Measurements from ENCODE around the gene THAP3.
"Not testable (repeated sequence)": the region's sequence is repeated elsewhere in the genome, so short reads cannot be mapped to it uniquely, and the experiment has no call there.

THAP3 gene

GRCh38 chr1:6634371-6635052 is 9.8 kb downstream of the THAP3 start:
- Histone ChIP-seq H3K4me3 (ENCODE audit: low read depth, low read length, poor library complexity, severe bottlenecking) (no peak overlapping the region), H3K4me2 (ENCODE audit: low read length) (peak overlapping the region; percentile 23; the same call in 1 of the 2 replicates), H3K9ac (ENCODE audit: low read length) (no peak overlapping the region; the same call in 1 of the 2 replicates), H3K9me3 (ENCODE audit: low read length) (no peaks in the 10 kb centered on the region), H4K20me1 (ENCODE audit: insufficient read depth, low read length) (no peaks in the 10 kb centered on the region), H3K4me1 (ENCODE audit: insufficient read depth, low read length, severe bottlenecking) (peaks cover 18% of the 10 kb centered on the region), H3K27me3 (ENCODE audit: insufficient read depth, low read length) (no peaks in the 10 kb centered on the region), H3K27ac (ENCODE audit: low read depth, low read length, poor library complexity, severe bottlenecking) (peak overlapping the region; percentile 93), H3F3A (ENCODE audit: insufficient read depth, low read length) (peaks cover 4% of the 10 kb centered on the region; the same call in 1 of the 2 replicates), H3K36me3 (ENCODE audit: insufficient read depth, low read length) (peaks cover 75% of the 10 kb centered on the region), H2AFZ (ENCODE audit: low read length) (no peak overlapping the region), H3K79me2 (ENCODE audit: insufficient read depth, low read length) (no peaks in the 10 kb centered on the region), H3K9me2 (ENCODE audit: low read depth, low read length) (no peaks in the 10 kb centered on the region)
- no peak for TF ChIP-seq EZH2 (IDR thresholded peaks at IDR 0.05; ENCODE audit: borderline replicate concordance, low read length)
- peak; percentile 77 for TF ChIP-seq CTCF (IDR thresholded peaks at IDR 0.05; ENCODE audit: low read length)

GRCh38 chr1:6635161-6635909 is 10.7 kb downstream of the THAP3 start:
- Histone ChIP-seq H3K9me3 (ENCODE audit: low read length) (no peaks in the 10 kb centered on the region), H3K4me1 (ENCODE audit: insufficient read depth, low read length, severe bottlenecking) (peaks cover 18% of the 10 kb centered on the region), H3K36me3 (ENCODE audit: insufficient read depth, low read length) (peaks cover 75% of the 10 kb centered on the region), H3K9me2 (ENCODE audit: low read depth, low read length) (no peaks in the 10 kb centered on the region), H3K27ac (ENCODE audit: low read depth, low read length, poor library complexity, severe bottlenecking) (no peak overlapping the region), H2AFZ (ENCODE audit: low read length) (no peak overlapping the region), H3K9ac (ENCODE audit: low read length) (no peak overlapping the region), H3F3A (ENCODE audit: insufficient read depth, low read length) (peaks cover 4% of the 10 kb centered on the region; the same call in 1 of the 2 replicates), H3K27me3 (ENCODE audit: insufficient read depth, low read length) (no peaks in the 10 kb centered on the region), H3K79me2 (ENCODE audit: insufficient read depth, low read length) (no peaks in the 10 kb centered on the region), H3K4me2 (ENCODE audit: low read length) (no peak overlapping the region), H4K20me1 (ENCODE audit: insufficient read depth, low read length) (no peaks in the 10 kb centered on the region), H3K4me3 (ENCODE audit: low read depth, low read length, poor library complexity, severe bottlenecking) (no peak overlapping the region)
- no peak for TF ChIP-seq CTCF (IDR thresholded peaks at IDR 0.05; ENCODE audit: low read length)
- TF ChIP-seq EZH2 (IDR thresholded peaks at IDR 0.05; ENCODE audit: borderline replicate concordance, low read length): no peak

- Histone ChIP-seq H3K27me3 (ENCODE audit: insufficient read depth, low read length) (no peaks in the 10 kb centered on the region), H2AFZ (ENCODE audit: low read length) (no peak overlapping the region), H3K27ac (ENCODE audit: low read depth, low read length, poor library complexity, severe bottlenecking) (peak overlapping the region; percentile 39), H3K4me1 (ENCODE audit: insufficient read depth, low read length, severe bottlenecking) (peaks cover 18% of the 10 kb centered on the region), H3F3A (ENCODE audit: insufficient read depth, low read length) (peaks cover 4% of the 10 kb centered on the region; the same call in 1 of the 2 replicates), H3K36me3 (ENCODE audit: insufficient read depth, low read length) (peaks cover 80% of the 10 kb centered on the region), H3K4me3 (ENCODE audit: low read depth, low read length, poor library complexity, severe bottlenecking) (no peak overlapping the region), H3K4me2 (ENCODE audit: low read length) (no peak overlapping the region), H3K9ac (ENCODE audit: low read length) (no peak overlapping the region), H4K20me1 (ENCODE audit: insufficient read depth, low read length) (no peaks in the 10 kb centered on the region), H3K79me2 (ENCODE audit: insufficient read depth, low read length) (no peaks in the 10 kb centered on the region), H3K9me2 (ENCODE audit: low read depth, low read length) (no peaks in the 10 kb centered on the region), H3K9me3 (ENCODE audit: low read length) (no peaks in the 10 kb centered on the region)
- TF ChIP-seq CTCF (IDR thresholded peaks at IDR 0.05; ENCODE audit: low read length) (no peak), EZH2 (IDR thresholded peaks at IDR 0.05; ENCODE audit: borderline replicate concordance, low read length) (no peak)
Observed at GRCh38 chr1:6635910-6636760, 11.5 kb downstream of the THAP3 start.

- H3K9me3 ChIP-seq (ENCODE audit: low read length); H3K27ac ChIP-seq (ENCODE audit: low read depth, low read length, poor library complexity, severe bottlenecking); H3K27me3 ChIP-seq (ENCODE audit: insufficient read depth, low read length); H2AFZ ChIP-seq (ENCODE audit: low read length); H3K79me2 ChIP-seq (ENCODE audit: insufficient read depth, low read length); H3K4me3 ChIP-seq (ENCODE audit: low read depth, low read length, poor library complexity, severe bottlenecking); H4K20me1 ChIP-seq (ENCODE audit: insufficient read depth, low read length); H3K9ac ChIP-seq (ENCODE audit: low read length); H3K4me2 ChIP-seq (ENCODE audit: low read length); H3K9me2 ChIP-seq (ENCODE audit: low read depth, low read length); H3F3A ChIP-seq (ENCODE audit: insufficient read depth, low read length): not testable (repeated sequence)
- H3K4me1 ChIP-seq (ENCODE audit: insufficient read depth, low read length, severe bottlenecking): peaks cover 18% of the 10 kb centered on the region
- H3K36me3 ChIP-seq (ENCODE audit: insufficient read depth, low read length): peaks cover 84% of the 10 kb centered on the region
Observed at GRCh38 chr1:6636778-6637177, 12.1 kb downstream of the THAP3 start.
